ENCODE measurements around the gene PAWR.

GRCh38 chr12:79546466-79547043, 144.2 kb downstream of the PAWR start:
- TF ChIP-seq CTCF (IDR thresholded peaks at IDR 0.05 in 2 of 3, conservative IDR thresholded peaks at IDR 0.05 in 1 of 3; ENCODE audit: insufficient read depth in 2 of 3, low read depth in 1 of 3, low read length in 3 of 3) (no peak), ZC3H4 (CRISPR knock-in tag; IDR thresholded peaks at IDR 0.05; ENCODE audit: borderline replicate concordance) (no peak), IRF9 (tag; IDR thresholded peaks at IDR 0.05) (no peak), SREBF1 (IDR thresholded peaks at IDR 0.05; ENCODE audit: borderline replicate concordance, low read depth, low read length) (no peak), EGR1 (conservative IDR thresholded peaks at IDR 0.05) (no peak), MAFG (tag; conservative IDR thresholded peaks at IDR 0.05) (no peak), NEUROD1 (IDR thresholded peaks at IDR 0.05; ENCODE audit: borderline replicate concordance, low read depth, low read length, partially characterized antibody) (no peak), POLR2AphosphoS2 (IDR thresholded peaks at IDR 0.05; ENCODE audit: low read length) (no peak)

Data from K562 (cell line).